ENCODE results near the gene DENND1A.

DENND1A gene

GRCh38 chr9:123478967-123479602 lies 450.8 kb downstream of the DENND1A start:
- in situ Hi-C loops (cut with HindIII; ENCODE audit: low sequenced_read_pairs), result no loop called here

DNA sequence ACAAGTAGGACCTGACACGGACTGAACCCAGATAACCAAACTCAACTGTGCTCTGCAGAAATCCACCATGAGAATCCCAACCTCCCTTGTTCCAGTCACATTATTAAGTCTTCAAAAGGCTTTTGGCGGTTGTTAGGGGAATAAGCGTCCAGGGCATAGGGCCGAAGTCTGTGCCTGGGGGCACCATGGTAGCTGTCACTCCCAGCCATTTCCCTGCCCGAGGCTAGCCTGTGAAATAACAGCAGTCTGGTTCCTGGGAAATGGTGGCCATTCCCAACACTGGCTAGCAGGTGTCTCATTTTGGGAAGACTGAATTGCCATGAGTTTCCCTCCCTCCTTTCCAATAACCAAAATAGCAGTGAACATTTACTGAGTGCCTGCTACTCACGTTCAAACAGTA lies 451.8 kb downstream of the DENND1A start:
- in situ Hi-C loops (cut with HindIII; ENCODE audit: low sequenced_read_pairs), result no loop called here

- in situ Hi-C loops (cut with HindIII; ENCODE audit: low sequenced_read_pairs), result no loop called here
Measured at GRCh38 chr9:123475407-123475806, 454.5 kb downstream of the DENND1A start.

DNA sequence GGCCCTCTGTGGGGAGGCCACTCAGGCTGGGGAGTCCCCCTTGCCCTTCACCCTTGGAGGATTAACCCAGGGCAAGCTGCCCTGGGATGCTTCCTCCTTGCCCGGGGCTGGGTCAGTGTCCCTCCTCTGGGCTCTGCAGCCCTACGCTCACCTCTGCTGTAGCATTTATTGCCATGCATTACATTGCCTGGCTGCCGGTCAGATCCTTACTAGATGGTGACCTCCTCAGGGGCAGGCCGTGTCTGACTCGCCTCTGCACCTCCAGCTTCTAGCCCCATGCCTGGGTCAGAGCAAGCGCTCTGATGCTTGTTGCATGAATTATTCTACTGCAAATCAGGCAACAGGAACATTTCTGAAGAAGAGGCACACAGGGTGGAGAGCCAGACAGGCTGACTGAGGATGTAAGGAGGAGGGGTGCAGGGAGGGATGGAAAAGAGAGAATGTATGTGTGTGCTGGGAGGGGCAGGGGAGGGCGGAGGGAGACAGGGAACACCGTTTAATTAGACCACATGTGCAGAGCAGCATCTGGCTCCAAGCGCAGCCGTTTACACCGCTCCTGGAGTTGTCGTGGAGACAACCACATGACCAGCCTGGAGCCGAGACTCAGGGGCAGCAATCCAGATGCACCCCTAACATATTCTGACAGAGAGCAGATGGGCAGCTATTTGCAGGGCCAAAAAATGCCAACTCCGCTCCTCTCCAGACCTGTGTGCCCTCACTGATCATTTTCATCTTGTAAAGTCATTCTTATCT lies 456.9 kb downstream of the DENND1A start:
- in situ Hi-C loops (cut with HindIII; ENCODE audit: low sequenced_read_pairs), result no loop called here

GRCh38 chr9:123471843-123472570 lies 457.9 kb downstream of the DENND1A start:
- in situ Hi-C loops (cut with HindIII; ENCODE audit: low sequenced_read_pairs), result no loop called here

GRCh38 chr9:123470991-123471770 lies 458.7 kb downstream of the DENND1A start:
- in situ Hi-C loops (cut with HindIII; ENCODE audit: low sequenced_read_pairs), result no loop called here

DNA sequence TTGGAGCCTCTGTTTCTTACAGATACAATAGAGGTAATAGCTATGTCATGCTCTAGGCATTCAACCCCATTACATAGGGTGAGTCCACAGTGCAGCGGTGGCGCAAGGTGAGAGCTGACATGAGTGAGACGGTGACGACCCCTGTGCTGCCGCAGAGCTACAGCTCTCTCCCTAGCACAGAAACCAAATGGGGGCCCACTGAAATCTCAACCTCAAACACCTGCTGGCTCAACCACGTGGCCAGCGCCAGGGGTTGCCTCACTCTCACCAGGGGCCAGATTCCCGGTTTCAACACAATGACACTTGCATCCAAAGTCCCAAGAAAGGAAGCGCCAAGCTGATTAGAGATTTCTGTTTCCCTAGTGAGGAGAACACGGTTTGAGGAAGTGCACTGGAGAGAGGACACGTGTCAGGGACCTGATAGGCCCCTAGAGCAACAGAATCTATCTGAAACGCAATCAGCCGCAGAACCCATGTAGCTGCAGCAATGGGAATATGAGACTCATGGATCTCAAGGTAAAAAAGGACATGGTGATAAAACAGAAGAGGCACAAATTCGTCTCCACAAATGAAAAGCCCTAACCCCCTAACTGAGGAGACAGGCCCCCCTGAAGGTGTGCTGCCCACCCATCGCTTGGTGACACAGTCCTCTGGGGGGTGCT lies 459.7 kb downstream of the DENND1A start:
- in situ Hi-C loops (cut with HindIII; ENCODE audit: low sequenced_read_pairs), result no loop called here

DNA sequence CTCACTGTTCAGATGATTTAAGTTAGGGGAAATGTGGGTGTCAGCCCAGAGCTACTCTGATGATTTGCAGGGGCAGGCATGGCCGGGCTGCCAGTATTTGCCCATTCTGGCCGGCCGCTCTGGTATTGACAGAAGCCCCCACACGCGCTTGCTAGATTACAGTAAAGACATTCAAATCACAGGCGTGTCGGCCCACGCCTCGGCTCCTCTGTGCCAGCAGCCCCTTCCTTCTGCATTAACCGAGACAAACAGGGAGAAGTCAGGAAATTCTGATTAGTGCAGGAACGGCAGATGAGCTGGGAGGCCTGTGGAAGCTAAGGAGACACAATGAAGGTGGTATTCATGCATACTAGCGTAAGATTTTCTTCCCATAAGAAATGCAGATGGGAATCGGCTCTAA lies 460.6 kb downstream of the DENND1A start:
- in situ Hi-C loops (cut with HindIII; ENCODE audit: low sequenced_read_pairs), result no loop called here

- in situ Hi-C loops (cut with HindIII; ENCODE audit: low sequenced_read_pairs), result no loop called here
Measured at GRCh38 chr9:123468541-123468940, 461.4 kb downstream of the DENND1A start.

GRCh38 chr9:123465304-123465703 lies 464.6 kb downstream of the DENND1A start:
- in situ Hi-C loops (cut with HindIII; ENCODE audit: low sequenced_read_pairs), result no loop called here

DNA sequence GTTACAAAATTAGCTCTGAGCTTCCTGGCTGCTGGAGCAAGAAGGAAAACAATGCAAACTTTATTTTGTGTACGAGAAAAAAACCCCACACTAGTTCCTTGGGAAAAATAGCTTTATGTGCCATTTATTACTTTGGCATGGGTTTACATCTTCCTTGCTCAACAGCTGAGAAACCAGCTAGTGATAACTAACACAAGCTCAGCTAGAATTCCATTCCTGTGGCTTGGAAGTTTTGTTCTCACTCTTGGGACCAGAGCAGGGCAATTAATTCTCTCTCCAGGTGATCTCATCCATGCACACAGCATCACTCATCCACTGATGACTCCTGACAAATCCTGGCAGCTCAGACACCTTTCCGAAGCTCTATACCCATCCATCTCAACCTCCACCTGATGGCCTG lies 469.8 kb downstream of the DENND1A start:
- in situ Hi-C loops (cut with HindIII; ENCODE audit: low sequenced_read_pairs), result no loop called here

GRCh38 chr9:123457583-123457982 lies 472.3 kb downstream of the DENND1A start:
- in situ Hi-C loops (cut with HindIII; ENCODE audit: low sequenced_read_pairs), result no loop called here

- in situ Hi-C loops (cut with HindIII; ENCODE audit: low sequenced_read_pairs), result no loop called here
Measured at GRCh38 chr9:123456011-123456410, 473.9 kb downstream of the DENND1A start.

- in situ Hi-C loops (cut with HindIII; ENCODE audit: low sequenced_read_pairs), result no loop called here
Measured at GRCh38 chr9:123455187-123455586, 474.7 kb downstream of the DENND1A start.

- in situ Hi-C loops (cut with HindIII; ENCODE audit: low sequenced_read_pairs), result no loop called here
Measured at GRCh38 chr9:123454361-123454760, 475.6 kb downstream of the DENND1A start.

- in situ Hi-C loops (cut with HindIII; ENCODE audit: low sequenced_read_pairs), result no loop called here
Measured at GRCh38 chr9:123453831-123454321, 476.1 kb downstream of the DENND1A start.

DNA sequence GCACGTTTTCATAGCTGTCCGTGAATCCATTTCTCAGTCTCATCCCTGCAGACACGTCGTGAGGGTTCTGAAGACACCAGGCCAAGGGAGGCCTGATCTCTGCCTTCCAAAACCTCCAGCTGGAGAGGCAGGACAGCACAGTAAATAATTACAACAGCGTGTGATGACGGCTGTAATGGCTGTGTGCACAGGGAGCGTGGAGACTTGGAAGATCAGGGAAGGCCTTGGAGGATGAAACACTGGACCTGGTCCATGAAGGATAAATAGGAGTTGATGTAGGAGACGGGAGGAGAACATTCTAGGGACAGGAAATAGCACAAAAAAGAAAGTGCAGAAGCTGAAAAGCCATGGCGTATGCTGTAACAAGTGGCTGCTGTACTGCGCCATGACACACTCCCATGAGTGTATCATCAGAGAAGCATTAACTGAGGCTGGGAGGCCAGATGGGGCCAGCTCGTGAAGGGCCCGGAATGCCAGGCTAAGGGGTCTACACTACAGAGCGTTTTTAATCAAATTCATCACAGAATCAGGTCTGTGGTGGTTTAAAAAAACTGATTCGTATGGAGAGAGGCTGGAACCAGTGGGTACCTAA lies 476.8 kb downstream of the DENND1A start:
- in situ Hi-C loops (cut with HindIII; ENCODE audit: low sequenced_read_pairs), result no loop called here

DNA sequence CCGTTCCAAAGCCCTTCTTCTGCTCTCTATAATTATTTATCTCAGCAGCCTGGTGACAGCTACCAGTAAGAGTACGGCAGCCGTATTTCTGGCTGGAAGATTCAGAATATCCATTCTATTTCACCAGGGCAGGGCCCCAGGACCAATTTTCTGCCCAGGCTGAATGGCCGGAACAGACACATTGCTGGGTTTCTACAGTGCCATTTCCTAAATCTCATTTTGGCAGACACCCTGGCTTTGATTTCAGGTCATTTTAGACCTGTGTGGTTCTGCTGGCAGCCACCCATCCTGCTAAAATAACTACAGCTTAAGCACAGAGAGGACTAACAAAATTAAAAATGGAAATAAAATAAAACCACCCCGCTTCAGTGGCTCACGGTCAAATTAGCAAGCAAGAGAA lies 478.9 kb downstream of the DENND1A start:
- in situ Hi-C loops (cut with HindIII; ENCODE audit: low sequenced_read_pairs), result no loop called here

- in situ Hi-C loops (cut with HindIII; ENCODE audit: low sequenced_read_pairs), result no loop called here
Measured at GRCh38 chr9:123450098-123450770, 479.7 kb downstream of the DENND1A start.

All from DLD1 (cell line).